NK-92 (cell line): ENCODE results near the gene JARID2.
"Not testable (repeated sequence)": the region's sequence is repeated elsewhere in the genome, so short reads cannot be mapped to it uniquely, and the experiment has no call there.

ENCODE experiments used
- DNase-seq: peaks from one replicate; lab custom pipeline; 2025; ENCODE audit not compliant: unreplicated experiment; lab: John Stamatoyannopoulos, UW

JARID2 gene

DNA sequence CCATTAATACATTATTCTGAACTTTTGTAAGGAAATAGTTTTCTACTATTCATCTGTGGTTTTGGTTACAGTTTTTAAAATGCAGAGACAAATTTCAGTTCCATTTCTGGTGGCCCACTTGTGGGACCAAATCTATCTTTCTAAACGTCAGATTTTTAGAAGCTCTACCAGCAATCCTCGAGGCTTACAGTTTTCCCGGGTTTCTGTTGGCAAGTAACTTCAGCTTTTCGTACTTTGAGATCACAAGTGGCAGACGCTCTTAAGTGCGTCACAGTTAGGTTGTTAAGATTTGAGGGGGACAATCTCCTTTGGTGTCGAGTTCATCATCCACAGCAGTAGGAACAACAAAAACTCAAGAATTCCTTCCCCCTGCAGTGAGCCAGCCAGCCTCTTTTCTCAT is 60.0 kb downstream of the JARID2 start:
- DNase-seq, result no peak

GRCh38 chr6:15308435-15309213 is 62.8 kb downstream of the JARID2 start:
- DNase-seq, result no peak

DNA sequence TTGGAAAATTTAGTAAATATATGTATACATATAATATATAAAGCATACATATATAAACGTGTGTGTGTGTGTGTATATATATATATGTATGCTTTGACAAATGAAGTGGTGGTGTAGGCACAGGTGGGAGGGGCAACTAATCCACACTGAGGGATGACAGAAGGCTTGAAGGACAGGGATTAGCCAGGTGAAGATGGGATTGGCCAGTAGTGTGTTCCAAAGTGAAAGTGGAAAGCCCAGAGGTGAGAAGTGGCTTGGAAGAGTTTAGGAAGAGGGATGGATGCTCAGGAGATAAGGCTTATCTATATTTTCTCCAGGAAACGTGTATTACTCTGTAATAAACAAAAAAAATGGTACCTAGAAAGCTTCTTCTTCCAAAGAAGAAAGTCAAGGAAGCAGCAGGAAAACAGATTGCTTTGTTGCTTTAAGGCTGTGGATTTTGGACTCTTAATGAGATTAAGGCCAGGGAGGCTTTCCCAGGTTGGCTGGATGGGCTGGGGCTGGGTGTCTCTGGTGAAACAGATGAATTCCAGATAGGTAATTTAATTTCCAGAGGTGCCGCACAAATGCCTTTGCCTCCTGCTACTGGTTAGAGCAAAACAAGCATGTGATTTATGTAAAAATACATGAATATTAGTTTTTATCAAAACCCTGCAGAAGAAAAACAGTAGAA is 63.9 kb downstream of the JARID2 start:
- no peak for DNase-seq

- DNase-seq, result no peak
These were observed 64.8 kb downstream of the JARID2 start for GRCh38 chr6:15310680-15311079.

DNA sequence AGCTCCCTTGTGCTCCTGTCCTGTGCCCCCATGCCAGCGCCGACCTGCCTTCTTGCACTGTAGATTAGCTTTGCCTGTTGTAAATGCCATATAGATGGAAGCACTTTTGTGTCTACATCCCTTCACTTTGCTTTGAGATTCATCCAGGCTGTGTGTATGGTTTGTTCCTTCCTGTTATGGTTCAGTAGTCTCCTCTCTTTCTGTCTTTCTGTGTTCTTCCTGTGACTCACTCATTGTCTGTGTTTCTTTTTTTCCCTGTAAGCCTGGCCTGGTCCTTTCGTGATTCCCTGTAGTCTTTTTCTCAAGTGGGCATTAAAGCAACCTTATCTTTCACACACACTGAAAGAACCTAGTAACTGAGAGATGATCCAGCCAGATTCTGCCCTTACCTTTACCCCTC is 66.6 kb downstream of the JARID2 start:
- DNase-seq, result no peak

DNA sequence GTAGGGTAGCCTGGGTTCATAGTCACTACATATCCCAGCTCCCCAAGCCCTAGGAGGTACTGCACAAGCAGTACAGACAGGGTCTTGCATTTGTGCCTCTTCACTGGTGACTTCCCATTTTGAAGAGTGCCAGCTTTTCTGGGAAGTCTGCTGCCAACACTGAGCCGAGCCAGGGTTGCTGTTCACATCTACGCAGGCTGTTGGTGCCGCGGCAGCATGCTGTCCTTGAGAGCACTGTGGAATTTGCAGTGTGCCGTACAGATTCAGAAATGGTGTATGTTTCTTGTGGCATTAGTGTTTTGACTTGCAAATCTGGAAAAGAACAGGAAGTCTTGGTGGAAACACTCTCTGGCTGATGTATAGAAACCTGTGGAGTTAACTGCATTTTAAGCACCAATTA is 67.5 kb downstream of the JARID2 start:
- DNase-seq, result no peak

GRCh38 chr6:15316754-15317153 is 70.9 kb downstream of the JARID2 start:
- DNase-seq, result no peak

- DNase-seq, result no peak
These were observed 71.4 kb downstream of the JARID2 start for GRCh38 chr6:15317251-15317650.

DNA sequence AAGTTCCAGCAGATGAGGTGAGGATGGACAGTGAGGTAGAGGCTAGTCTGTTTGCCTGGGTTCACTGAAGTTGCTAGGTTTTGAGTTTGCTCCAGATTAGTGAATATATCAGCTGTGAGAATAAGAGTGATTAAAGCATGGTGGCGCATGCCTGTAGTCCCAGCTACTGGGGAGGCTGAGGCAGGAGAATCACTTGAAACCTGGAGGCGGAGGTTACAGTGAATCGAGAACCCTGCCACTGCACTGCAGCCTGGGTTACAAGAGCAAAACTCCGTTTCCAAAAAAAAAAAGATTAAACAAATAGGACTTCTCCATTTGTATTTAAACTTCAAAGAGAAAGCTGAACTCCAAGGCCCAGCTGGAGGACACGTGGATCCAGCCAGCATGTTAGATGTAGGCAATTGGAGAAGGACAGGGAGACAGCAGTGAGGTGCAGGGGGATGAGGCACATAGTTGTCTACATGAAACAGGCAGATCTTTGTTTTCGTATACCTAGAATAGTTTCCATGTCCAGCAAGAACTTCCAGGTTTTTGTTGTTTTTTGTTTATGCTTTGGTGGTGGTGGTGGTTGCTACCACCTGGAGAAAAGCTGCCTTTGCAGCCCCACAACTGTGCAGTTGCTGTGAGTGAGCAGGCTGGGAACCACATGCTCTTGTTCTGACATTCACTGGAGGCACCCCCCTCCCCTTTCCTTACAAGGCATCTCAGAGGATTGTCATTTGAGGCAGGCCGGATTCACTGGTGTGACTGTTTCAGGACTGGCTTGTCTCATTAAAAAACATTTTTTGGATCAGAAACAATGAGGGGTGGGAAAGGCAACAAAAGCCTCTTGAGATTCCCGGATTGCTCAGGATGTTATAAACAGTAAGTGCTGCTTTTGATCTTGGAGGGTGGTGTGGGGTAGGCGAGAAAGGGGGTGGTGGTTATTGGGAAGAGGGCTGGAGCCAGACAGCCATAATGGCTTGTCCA is 72.3 kb downstream of the JARID2 start:
- DNase-seq, result no peak

- no peak for DNase-seq
These were observed 73.8 kb downstream of the JARID2 start for GRCh38 chr6:15319677-15320076.

DNA sequence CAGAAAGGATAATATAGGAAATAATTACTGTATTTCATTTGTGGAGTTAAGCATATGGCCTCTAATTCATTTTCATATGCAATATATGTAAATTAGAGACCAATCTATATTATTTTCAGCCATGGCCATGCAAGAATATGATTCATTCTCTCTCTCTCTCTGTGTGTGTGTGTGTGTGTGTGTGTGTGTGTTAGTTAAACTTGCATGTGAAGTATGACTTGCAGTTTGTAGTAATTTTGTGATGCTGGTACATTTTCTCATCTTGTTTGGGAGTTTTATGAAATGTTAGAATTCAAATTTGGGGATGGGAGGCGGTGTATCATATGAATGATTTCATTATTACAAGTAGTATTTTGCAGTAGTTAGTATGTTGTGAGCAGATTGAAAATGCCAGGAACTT is 74.8 kb downstream of the JARID2 start:
- no peak for DNase-seq

DNA sequence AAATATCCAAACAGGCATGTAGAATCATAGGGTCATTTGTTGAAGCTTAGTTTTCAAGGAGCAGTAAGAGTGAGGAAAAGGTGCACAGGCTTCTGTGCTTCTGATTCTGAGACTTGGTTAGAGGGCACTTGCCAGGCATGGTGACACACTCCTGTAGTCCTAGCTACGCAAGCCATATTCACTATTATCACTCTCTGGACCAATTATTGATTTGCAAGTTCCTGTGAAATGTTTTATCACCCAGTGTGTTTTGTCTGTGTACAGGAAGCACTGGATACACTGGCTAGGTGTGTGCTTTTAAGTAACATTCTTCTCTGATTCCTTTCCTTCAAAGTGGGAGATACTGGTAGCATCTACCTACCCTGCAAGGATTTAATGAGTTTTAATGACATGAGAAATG is 76.3 kb downstream of the JARID2 start:
- no peak for DNase-seq

DNA sequence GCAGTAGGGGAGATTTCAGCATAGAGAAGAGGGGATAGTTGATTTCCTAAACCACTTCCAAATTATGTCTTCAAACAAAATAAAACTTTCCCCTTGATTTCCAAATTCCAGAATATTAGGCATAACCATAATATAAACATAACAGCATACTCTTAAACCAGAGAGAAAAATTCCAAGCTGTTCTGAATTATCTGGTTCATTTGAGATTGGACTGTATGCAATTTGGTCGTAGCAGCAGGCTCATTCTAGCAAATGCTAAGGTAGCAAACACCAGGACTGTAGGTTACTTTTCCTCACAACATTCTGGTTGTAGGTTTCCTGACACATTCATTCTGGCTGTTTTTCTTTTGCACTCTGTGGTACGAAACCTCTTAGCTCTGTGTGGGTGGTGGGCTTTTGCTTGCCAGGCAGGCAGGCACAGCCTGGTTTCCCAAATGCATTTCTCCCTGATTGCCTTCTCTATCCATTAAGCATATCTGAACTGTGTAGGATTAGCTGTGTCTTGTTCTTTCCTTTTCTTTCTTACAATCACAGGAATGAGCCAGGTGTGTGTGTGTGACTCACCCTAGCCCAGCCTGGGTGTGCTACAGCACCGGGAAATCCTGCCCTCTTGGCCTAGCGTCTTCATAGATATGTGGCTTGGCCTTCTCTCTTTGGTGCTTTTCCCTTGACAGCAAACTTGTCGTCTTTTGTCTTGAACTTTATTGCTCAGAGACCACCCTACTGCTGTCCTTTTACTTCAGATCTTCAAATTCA is 77.1 kb downstream of the JARID2 start:
- DNase-seq, result no peak

DNA sequence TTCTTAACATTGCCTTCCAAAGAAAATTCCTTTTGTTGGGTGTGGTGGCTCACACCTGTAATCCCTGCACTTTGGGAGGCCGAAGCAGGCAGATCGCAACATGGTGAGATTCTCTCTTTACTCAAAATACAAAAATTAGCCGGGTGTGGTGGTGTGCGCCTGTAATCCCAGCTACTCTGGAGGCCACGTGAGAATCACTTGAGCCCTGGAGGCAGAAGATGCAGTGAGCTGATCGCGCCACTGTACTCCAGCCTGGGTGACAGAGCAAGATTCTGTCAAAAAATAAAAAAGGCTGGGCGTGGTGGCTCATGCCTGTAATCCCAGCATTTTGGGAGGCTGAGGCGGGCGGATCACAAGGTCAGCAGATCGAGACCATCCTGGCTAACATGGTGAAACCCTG is 77.7 kb downstream of the JARID2 start:
- DNase-seq, result not testable (repeated sequence)

DNA sequence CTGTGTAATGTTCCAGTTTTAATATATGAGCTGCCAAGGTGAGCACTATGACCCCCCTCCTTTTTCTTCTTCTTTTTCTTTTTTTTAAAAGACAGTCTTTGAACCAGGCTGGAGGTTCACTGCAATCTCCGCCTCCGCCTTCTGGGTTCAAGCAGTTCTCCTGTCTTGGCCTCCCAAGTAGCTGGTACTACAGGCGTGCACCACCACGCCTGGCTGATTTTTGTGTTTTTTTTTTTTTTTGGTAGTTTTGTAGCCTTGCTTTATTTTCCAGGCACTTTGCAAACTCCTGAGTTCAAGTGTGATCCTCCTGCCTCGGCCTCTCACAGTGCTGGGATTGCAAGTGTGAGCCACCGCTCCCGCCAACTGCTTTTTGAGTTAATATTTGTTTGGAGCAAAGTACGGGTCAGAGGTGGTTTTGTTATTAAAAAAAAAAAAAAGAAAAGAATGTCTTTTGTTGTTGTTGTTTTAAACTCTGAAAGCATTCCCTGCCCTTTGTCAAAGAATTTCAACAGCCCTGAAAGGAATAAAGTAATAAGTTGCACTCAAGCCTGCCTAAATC is 78.6 kb downstream of the JARID2 start:
- no peak for DNase-seq

DNA sequence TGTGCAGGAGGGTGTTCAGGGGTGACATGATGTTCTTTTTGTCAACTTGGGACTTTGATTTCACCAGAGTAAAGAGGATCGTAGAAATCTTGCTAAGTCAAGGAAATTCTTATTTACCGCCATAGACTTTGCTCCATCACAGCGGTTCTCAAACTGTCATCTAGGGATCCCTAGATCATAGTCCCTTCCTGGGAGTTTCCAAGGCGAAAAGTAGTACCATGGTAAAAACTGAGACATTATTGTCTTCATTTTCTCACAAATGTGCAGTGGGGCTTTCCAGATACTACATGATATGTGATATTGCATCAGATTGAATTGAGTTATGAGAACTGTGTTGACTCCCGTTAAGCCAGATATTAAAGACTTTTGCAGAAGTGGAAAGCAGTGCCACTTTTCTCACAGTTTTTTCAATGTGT is 79.7 kb downstream of the JARID2 start:
- DNase-seq, result no peak

DNA sequence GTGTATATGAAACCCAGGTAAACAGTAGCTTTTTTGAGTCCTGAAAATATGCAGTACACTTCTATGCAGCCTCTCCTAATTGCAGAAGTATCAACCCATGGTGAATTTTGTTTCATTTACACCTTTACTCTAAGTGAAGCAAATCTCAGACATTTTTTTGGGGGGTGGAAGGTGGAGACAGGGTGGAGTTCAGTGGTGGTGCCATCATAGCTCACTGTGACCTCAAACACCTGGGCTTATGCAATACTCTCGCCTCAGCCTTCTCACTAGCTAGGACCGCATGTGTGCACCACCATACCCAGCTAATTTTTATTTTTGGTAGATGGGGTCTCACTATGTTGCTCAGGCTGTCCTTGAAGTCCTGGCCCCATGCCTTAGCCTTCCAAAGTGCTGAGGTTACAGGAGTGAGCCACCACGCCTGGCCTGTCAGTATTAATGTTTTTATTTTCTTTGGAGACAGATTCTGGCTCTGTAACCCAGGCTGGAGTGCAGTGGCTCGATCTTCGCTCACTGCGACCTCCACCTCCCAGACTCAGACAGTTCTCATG is 80.3 kb downstream of the JARID2 start:
- DNase-seq, result no peak

- no peak for DNase-seq
These were observed 81.4 kb downstream of the JARID2 start for GRCh38 chr6:15327271-15327670.

DNA sequence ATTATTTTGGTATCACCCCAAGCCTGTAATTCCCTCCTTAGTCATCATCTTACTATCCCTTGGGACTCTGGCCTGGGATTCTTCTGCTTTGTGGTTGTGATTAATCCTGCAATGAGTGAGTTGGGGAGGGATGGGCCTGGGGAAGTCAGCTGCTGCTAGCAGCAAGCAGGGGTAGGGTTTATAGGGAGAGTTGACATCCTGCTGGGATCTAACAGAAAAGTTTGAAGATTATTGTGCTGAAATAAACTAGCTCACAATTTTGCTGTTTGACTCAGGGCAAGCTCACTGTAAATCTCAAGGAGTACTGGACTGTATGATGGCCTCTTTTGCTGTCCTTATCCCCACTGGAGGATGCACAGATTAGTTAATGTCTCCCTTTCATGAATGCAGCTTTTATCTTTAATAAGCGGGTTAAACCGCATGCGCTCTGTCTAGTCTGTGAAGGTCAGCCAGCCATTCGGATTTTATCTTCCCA is 83.4 kb downstream of the JARID2 start:
- no peak for DNase-seq
